ENCODE data around the gene CUL2. TPM values are rescaled to one million over a fixed set of nuclear protein-coding genes. Genes with fewer than 3 reads are reported as not detected.

CUL2 gene
- total RNA-seq, 1 experiment from 2014 or later: 36.1 TPM

DNA sequence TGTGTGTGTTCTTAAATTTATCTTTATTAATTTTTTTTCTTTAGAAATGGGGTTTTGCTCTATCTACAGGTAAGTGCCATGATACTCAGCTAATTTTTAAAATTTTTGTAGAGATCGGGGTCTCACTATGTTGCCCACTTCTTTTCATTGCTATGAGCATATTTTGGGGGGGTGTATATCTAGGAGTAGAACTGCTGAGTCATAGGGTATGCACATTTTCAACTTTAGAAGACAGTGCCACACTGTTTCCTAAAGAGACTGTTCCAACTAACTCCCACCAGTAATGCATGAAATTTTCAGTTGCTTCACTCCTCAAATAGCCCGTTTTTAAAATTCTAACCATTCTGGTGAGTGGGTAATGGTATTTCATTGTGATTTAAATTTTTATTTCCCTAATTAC is 108.3 kb downstream of the CUL2 start (continued):
- TF ChIP-seq REST (IDR thresholded peaks at IDR 0.05; ENCODE audit: low read depth): no peak
- TF ChIP-seq CBX3 (IDR thresholded peaks at IDR 0.05; ENCODE audit: low read depth): no peak
- no peak for TF ChIP-seq YY1 (IDR thresholded peaks at IDR 0.05; ENCODE audit: extremely low read depth, insufficient replicate concordance, low read depth, low read length)
- TF ChIP-seq EZH2phosphoT487 (IDR thresholded peaks at IDR 0.05; ENCODE audit: borderline replicate concordance): no peak

DNA sequence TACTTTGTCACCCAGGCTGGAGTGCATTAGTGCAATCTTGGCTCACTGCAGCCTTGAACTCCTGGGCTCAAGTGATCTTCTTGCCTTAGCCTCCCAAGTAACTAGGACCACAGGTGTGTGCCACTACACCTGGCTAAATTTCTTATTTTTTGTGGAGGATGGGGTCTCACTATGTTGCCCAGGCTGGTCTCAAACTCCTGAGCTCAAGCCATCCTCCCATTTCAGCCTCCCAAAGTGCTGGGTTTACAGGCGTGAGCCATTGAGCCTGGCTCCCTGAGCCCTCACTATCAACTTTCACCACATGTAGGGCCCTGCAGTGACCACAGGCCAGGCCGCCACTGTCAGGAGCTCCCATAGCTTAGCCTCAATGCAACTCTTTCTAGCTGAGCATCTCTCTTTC is 110.2 kb downstream of the CUL2 start:
- Histone ChIP-seq H3K4me3 (replicated peaks in 1 of 2; ENCODE audit: low read depth in 1 of 2, low read length in 2 of 2) (no peak overlapping the region), H3K4me1 (ENCODE audit: control insufficient read depth in 1 of 2, insufficient read depth in 2 of 2, low read length in 2 of 2) (no peaks in the 10 kb centered on the region), H3K36me3 (ENCODE audit: control insufficient read depth in 1 of 2, insufficient read depth in 2 of 2, low read length in 2 of 2) (no peaks in the 10 kb centered on the region), H3K9ac (ENCODE audit: low read length) (no peak overlapping the region), H3K9me3 (ENCODE audit: control insufficient read depth in 1 of 2, insufficient read depth in 1 of 2, low read depth in 1 of 2, low read length in 2 of 2) (peaks cover 0 to 4% of the 10 kb centered on the region in 2 experiments; a peak in 1 of 4 replicates), H3K9me2 (ENCODE audit: insufficient read depth) (no peaks in the 10 kb centered on the region), H3K27me3 (ENCODE audit: insufficient read depth, low read length) (no peaks in the 10 kb centered on the region), H2AFZ (ENCODE audit: low read depth, low read length, poor library complexity, severe bottlenecking) (no peak overlapping the region), H3K4me2 (ENCODE audit: low read length) (no peak overlapping the region), H3K79me2 (ENCODE audit: insufficient read depth, low read length) (no peaks in the 10 kb centered on the region), H3K27ac (ENCODE audit: low read depth, low read length) (no peak overlapping the region), H4K20me1 (ENCODE audit: insufficient read depth) (no peaks in the 10 kb centered on the region)
- DNase-seq (ENCODE audit: low read depth, low spot score) (no peak), ATAC-seq (no peak)
- intact Hi-C loops (cut with micrococcal nuclease): no loop called here
- no peak for TF ChIP-seq POLR2A (IDR thresholded peaks at IDR 0.05; ENCODE audit: borderline replicate concordance, extremely low read depth, insufficient read depth, insufficient read length)
- no peak for TF ChIP-seq ELF1 (IDR thresholded peaks at IDR 0.05; ENCODE audit: borderline replicate concordance, low read depth)
- TF ChIP-seq RAD21 (IDR thresholded peaks at IDR 0.05; ENCODE audit: low read depth): no peak
- TF ChIP-seq MAX (IDR thresholded peaks at IDR 0.05): no peak
- no peak for TF ChIP-seq TCF7L2 (IDR thresholded peaks at IDR 0.05; ENCODE audit: borderline replicate concordance, extremely low read depth, insufficient read depth, insufficient read length)
- no peak for TF ChIP-seq SRF (IDR thresholded peaks at IDR 0.05; ENCODE audit: low read depth)
- no peak for TF ChIP-seq ZNF274 (IDR thresholded peaks at IDR 0.05; ENCODE audit: low read depth, low read length)
- TF ChIP-seq FOSL1 (IDR thresholded peaks at IDR 0.05; ENCODE audit: low read depth): no peak
- no peak for TF ChIP-seq EZH2phosphoT487 (IDR thresholded peaks at IDR 0.05; ENCODE audit: borderline replicate concordance)
- TF ChIP-seq CBX3 (IDR thresholded peaks at IDR 0.05; ENCODE audit: low read depth): no peak
- no peak for TF ChIP-seq SIN3A (IDR thresholded peaks at IDR 0.05; ENCODE audit: low read depth)
- ChIA-PET RAD21 (ENCODE audit: low non-redundant PET in 1 of 2, low total read pairs in 2 of 2, uncharacterized antibody in 2 of 2, unreplicated experiment in 2 of 2) (no interaction called here), POLR2A (no interaction called here), CTCF (no interaction called here)
- no TSS peak for BruUV-seq (replicated peaks)

All from HCT116 (cell line).